ENCODE measurements around the gene PLPP3. TPM values are rescaled to one million over a fixed set of nuclear protein-coding genes. Genes with fewer than 3 reads are reported as not detected.

Gene PLPP3
- total RNA-seq, 4 donors from 2014 or later, result 138 to 244 (median 181) TPM

DNA sequence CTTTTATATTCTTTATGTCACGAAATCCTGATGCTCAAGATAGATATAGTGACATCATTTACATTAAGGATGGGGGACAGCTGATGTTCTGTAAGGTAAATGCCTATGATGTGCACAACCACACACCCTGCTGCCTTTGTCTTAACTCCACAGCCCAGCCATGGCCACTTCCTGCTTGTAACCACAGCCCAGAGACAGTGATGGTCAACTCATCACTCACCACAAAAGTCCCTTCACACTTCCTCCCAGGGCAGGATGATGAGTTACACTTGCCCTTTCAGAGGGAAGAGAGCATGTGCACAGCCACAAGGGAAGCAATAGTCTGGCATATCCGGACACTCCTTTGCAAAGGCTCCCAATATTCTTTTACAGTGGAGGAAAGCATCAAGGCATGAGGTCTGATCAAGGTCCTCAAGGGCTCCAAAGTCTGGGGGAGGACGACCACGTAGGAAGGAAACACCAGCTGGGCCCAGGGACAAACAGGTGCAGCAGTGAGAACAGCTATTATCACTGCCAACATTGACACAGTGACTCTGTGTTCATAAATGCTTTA is 53.8 kb downstream of the PLPP3 start:
- H3K27ac ChIP-seq (replicated peaks in 1 of 4), result no peak overlapping the region
- 74% methylated on average over 4 of the region's 4 CpGs for WGBS
- H3K4me1 ChIP-seq, result peaks cover 60 to 83% (median 75%) of the 10 kb centered on the region in 4 donors
- H3K4me3 ChIP-seq, result no peak overlapping the region
- H3K9me3 ChIP-seq, result no peaks in the 10 kb centered on the region
- no peaks in the 10 kb centered on the region for H3K27me3 ChIP-seq
- TF ChIP-seq CTCF (IDR thresholded peaks at IDR 0.05), result no peak
- H3K36me3 ChIP-seq, result peaks cover 0 to 41% (median 30%) of the 10 kb centered on the region in 4 donors
- intact Hi-C loops (cut with DNase I), result no loop called here
- no peak for DNase-seq (ENCODE audit: extremely low spot score)

DNA sequence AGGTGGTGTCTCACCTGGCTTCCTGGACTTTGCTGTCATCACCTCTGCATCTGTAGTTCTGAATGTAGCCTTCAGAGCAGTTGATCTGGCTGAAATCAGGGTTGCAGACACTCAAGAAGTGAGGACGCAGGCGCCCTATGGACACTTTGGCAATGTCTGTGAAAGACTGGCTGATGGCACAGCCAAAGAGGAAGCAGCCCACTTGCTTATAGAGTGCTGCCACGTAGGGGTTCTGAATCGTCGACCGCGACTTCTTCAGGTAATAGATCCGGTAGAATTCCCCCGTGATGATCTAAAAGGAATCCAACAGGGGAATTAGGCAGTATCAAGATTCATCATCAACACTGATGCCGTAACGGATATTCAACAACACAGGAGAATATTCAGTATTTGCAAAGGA is 55.1 kb downstream of the PLPP3 start:
- H3K27ac ChIP-seq (replicated peaks in 1 of 4), result no peak overlapping the region
- H3K36me3 ChIP-seq, result peaks cover 0 to 54% (median 41%) of the 10 kb centered on the region in 4 donors
- no peak for DNase-seq (ENCODE audit: extremely low spot score)
- WGBS, result 94% methylated on average over 11 of the region's 11 CpGs
- H3K27me3 ChIP-seq, result no peaks in the 10 kb centered on the region
- H3K4me1 ChIP-seq, result peaks cover 52 to 72% (median 63%) of the 10 kb centered on the region in 4 donors
- intact Hi-C loops (cut with DNase I), result no loop called here
- no peak overlapping the region for H3K4me3 ChIP-seq
- H3K9me3 ChIP-seq, result no peaks in the 10 kb centered on the region
- TF ChIP-seq EP300 (IDR thresholded peaks at IDR 0.05) (no peak), POLR2AphosphoS5 (IDR thresholded peaks at IDR 0.05) (no peak), CTCF (IDR thresholded peaks at IDR 0.05) (no peak), POLR2A (IDR thresholded peaks at IDR 0.05; ENCODE audit: low read depth) (no peak)

DNA sequence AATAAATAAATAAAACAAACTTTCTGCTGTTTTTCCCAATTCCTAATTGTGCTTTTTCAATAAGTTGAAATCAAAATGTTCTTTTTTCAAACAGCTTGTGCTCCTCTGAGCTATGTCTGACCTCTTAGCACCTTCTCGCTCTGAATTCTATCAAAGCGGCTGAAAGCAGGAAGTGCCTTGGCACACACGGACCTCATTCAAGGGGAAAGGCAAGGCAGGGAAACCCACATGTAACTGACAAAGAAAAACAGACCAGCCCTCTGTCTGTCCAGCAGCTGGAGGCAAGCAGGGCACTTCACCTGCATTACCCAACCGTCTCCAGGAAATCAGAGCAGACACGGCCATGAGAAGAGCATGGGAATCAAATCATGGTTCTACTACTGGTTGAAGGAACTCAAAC is 56.7 kb downstream of the PLPP3 start:
- DNase-seq (ENCODE audit: extremely low spot score), result no peak
- no peak for TF ChIP-seq POLR2A (IDR thresholded peaks at IDR 0.05; ENCODE audit: low read depth)
- no peak for TF ChIP-seq EP300 (IDR thresholded peaks at IDR 0.05)
- no peak for TF ChIP-seq POLR2AphosphoS5 (IDR thresholded peaks at IDR 0.05)
- no peak for TF ChIP-seq CTCF (IDR thresholded peaks at IDR 0.05)
- Histone ChIP-seq H3K4me3 (no peak overlapping the region), H3K4me1 (peaks cover 36 to 61% (median 47%) of the 10 kb centered on the region in 4 donors), H3K36me3 (peaks cover 0 to 69% (median 48%) of the 10 kb centered on the region in 4 donors), H3K27me3 (no peaks in the 10 kb centered on the region), H3K27ac (replicated peaks in 1 of 4) (peak overlapping the region in 1 of 4 donors; percentile 16), H3K9me3 (no peaks in the 10 kb centered on the region)
- intact Hi-C loops (cut with DNase I), result no loop called here
- WGBS, result 71% methylated on average over 5 of the region's 5 CpGs

DNA sequence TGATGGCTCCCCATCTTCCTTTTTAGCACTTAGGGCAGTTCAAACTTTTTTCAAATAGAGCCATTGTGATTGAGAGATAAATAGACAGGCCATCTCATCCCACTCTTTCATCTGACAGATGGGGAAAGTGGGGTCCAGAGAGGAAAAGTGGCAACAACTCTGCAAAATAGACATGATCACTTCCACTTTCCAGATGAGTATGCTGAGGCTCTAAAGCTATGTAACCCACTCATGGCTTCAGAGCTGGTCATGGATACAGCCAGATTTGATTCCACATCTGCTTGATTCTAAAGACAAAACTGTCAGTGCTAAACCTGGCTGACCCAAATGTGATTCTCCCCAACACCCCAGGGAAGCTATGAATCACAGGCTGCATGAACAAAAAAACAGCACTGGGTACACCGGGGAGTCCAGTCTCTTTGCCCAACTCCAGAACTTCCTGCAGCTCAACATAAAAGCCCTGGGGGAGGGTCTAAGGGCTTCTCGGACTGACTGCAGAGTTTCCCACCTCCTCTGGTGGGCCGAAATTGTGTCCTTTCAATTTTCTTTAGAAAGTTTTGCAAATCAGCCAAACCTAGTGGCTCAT is 59.3 kb downstream of the PLPP3 start:
- TF ChIP-seq CTCF (IDR thresholded peaks at IDR 0.05) (no peak), EP300 (IDR thresholded peaks at IDR 0.05) (no peak), POLR2A (IDR thresholded peaks at IDR 0.05; ENCODE audit: low read depth) (no peak), POLR2AphosphoS5 (IDR thresholded peaks at IDR 0.05) (no peak)
- peaks cover 35 to 60% (median 42%) of the 10 kb centered on the region in 4 donors for H3K4me1 ChIP-seq

More for the DNA sequence above, 59.3 kb downstream of the PLPP3 start:
- intact Hi-C loops (cut with DNase I), result no loop called here
- 83% methylated on average over 3 of the region's 3 CpGs for WGBS
- H3K27me3 ChIP-seq, result no peaks in the 10 kb centered on the region
- no peak for DNase-seq (ENCODE audit: extremely low spot score)
- no peak overlapping the region for H3K4me3 ChIP-seq
- H3K36me3 ChIP-seq, result peaks cover 0 to 88% (median 66%) of the 10 kb centered on the region in 4 donors
- H3K9me3 ChIP-seq, result no peaks in the 10 kb centered on the region
- no peak overlapping the region for H3K27ac ChIP-seq (replicated peaks in 1 of 4)
